ENCODE data around the gene RAB3GAP2.
A peak's percentile ranks its signal among the peaks of the same experiment; 100 is the strongest.

Gene RAB3GAP2

GRCh38 chr1:220119043-220119512 is 153.2 kb downstream of the RAB3GAP2 start:
- TF ChIP-seq CTCF (IDR thresholded peaks at IDR 0.05), result no peak

GRCh38 chr1:220113136-220113695 is 159.0 kb downstream of the RAB3GAP2 start:
- TF ChIP-seq CTCF (IDR thresholded peaks at IDR 0.05), result peak; percentile 79

GRCh38 chr1:220099826-220100225 is 172.4 kb downstream of the RAB3GAP2 start:
- no peak for TF ChIP-seq CTCF (IDR thresholded peaks at IDR 0.05)

All from LNCAP (cell line).